Activated CD4-positive, alpha-beta T cell treated with anti-CD3 and anti-CD28 coated beads, Interleukin-2, Interleukin-4, amounts not matched to agents 100 ng/mL and 50 ng/mL, durations not matched to agents 16 hours and 8 hours (primary cell): ENCODE data around the gene CFTR.

Experiments used
- DNase-seq: peaks from one replicate; pipeline ENCODE4 v3.0.0-alpha.2; 2020; ENCODE audit warnings: low spot score

CFTR gene

DNA sequence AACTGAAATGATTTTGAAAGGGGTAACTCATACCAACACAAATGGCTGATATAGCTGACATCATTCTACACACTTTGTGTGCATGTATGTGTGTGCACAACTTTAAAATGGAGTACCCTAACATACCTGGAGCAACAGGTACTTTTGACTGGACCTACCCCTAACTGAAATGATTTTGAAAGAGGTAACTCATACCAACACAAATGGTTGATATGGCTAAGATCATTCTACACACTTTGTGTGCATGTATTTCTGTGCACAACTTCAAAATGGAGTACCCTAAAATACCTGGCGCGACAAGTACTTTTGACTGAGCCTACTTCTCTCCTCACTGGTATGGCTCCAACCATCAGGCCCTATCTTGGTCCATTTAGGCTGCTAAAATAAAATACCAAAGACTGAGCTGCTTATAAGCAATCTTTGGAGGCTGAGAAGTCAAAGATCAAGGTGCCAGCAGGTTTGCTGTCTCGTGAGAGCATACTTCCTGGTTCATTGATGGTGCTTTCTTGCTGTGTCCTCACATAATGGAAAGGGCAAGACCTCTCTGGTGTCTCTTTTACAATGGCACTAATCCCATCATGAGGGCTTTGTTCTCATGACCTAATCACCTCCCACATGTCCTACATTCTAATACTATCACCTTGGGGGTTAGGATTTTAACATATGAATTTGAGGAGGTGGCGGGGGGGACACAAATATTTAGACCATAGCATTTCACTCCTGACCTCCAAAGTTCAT is 173.3 kb downstream of the CFTR start:
- DNase-seq = no peak

DNA sequence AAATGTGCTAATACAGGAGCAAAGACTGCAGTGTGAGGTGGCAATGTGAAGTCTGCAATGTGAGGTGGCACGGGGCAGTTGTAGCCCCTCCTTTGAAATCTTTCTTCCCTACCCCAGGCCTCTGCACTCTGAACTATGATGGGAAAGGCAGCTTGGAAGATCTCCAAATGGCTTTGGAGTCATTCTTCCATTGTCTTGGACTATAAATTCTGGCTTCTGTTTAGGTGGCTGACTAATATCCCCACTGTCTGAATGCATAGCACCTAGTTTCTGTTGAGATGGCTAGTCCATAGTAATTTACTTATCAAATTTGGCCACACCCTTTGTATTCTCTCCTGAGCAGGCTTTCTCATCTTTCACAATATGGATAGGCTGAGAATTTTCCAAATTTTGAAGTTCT is 175.0 kb downstream of the CFTR start:
- no peak for DNase-seq

DNA sequence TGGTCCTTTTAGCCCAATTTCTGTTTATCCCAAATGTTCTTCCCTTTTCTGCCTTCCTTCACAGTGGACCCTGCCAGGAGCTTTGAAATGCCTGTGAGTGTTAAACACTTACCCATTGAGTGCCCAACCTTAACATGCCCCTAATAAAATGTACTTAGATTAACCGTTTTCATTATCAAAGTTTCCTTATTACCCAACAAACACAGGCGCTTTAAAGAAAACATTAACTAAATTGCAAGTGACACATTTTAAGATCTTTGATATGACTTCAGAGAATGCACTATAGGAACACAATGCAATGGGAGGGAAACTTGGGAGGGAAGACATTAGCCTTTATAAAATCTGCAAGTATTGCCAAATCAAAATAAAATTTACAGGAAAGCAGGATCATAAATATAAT is 177.0 kb downstream of the CFTR start:
- no peak for DNase-seq

DNA sequence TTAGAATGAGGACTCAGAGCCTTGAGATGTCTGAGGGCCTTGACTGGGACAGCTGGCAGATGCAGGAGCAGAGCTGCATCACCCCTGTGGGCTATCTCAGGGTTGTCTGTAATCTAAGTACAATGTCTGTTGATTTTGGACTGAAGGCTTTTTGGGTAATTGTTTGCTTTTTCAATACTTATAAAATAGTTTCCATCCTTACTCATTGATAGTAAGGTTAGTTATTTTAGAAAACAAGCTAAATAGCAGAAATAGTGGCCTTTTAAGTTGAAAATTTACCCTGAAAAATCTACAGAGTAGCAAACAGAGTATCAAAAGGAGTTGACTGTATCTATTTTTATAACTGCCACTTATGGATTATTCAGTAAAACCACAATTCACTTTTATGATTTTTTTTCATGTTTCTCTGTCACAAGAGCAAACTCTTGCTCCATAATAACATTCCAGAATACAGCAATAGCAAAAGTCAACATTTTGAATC is 179.7 kb downstream of the CFTR start:
- DNase-seq = no peak

DNA sequence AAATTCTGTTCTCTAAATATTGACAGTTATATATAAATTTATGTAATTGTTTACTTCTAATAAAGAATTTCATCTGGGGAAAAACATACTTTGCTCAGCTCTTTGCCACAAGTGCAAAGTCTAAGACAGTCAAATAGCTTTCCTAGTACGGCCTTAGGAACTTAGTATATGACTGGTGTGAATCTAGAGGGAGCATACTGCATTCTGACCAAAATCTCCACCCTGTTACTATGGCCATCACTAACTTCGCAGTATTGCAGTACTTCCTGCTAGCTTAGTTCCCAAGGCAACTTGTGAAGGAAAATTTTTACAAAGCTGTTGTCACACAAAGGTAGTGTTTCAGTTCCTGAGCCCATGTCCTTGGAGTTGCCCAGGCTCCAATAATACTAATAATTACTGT is 181.5 kb downstream of the CFTR start:
- DNase-seq = no peak

DNA sequence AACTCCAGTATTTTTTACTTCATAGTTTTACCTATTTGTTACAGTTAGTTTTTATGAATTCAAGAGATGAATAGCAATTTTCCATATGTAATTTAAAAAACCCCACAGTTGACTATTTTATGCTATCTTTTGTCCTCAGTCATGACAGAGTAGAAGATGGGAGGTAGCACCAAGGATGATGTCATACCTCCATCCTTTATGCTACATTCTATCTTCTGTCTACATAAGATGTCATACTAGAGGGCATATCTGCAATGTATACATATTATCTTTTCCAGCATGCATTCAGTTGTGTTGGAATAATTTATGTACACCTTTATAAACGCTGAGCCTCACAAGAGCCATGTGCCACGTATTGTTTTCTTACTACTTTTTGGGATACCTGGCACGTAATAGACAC is 184.2 kb downstream of the CFTR start:
- no peak for DNase-seq

DNA sequence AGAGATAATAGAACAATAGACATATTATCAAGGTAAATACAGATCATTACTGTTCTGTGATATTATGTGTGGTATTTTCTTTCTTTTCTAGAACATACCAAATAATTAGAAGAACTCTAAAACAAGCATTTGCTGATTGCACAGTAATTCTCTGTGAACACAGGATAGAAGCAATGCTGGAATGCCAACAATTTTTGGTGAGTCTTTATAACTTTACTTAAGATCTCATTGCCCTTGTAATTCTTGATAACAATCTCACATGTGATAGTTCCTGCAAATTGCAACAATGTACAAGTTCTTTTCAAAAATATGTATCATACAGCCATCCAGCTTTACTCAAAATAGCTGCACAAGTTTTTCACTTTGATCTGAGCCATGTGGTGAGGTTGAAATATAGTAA is 185.5 kb downstream of the CFTR start:
- DNase-seq = no peak

DNA sequence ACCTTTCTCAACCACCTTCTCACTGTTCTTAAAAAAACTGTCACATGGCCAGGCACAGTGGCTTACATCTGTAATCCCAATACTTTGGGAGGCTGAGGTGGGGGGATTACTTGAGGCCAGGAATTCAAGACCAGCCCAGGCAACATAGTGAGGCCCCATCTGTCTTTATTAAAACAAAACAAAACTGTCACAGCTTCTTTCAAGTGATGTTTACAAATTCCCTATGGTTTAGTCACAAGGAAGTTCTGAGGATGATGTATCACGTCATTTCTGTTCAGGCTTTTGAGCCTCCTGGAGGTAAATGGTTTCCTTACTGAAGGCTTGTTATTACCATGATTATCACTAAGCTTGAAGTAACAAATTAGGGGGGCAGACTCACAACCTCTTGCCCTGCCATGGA is 186.2 kb downstream of the CFTR start:
- no peak for DNase-seq

DNA sequence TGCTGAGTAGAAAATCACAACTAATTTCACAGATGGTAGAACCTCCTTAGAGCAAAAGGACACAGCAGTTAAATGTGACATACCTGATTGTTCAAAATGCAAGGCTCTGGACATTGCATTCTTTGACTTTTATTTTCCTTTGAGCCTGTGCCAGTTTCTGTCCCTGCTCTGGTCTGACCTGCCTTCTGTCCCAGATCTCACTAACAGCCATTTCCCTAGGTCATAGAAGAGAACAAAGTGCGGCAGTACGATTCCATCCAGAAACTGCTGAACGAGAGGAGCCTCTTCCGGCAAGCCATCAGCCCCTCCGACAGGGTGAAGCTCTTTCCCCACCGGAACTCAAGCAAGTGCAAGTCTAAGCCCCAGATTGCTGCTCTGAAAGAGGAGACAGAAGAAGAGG is 186.9 kb downstream of the CFTR start:
- no peak for DNase-seq

DNA sequence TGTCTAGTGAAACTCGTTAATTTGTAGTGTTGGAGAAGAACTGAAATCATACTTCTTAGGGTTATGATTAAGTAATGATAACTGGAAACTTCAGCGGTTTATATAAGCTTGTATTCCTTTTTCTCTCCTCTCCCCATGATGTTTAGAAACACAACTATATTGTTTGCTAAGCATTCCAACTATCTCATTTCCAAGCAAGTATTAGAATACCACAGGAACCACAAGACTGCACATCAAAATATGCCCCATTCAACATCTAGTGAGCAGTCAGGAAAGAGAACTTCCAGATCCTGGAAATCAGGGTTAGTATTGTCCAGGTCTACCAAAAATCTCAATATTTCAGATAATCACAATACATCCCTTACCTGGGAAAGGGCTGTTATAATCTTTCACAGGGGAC is 187.6 kb downstream of the CFTR start:
- DNase-seq = no peak

DNA sequence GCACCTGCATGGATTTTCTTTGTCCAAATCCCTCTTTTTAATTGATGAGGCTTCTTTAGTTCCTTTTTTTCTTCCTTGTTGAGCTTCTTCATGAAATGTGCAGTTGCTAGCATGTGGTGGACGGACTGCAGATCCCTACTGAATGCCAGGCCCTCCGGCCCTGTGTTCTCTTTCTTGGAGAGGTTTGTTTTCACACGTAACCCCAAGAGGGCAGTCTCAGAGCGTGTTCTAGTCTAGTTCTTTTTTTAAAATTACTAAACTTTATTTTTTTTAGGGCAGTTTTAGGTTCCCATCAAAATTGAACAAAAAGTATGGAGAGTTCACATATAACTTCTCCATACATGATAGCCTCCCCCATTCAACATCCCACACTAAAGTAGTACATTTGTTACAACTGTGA is 190.0 kb downstream of the CFTR start:
- no peak for DNase-seq

DNA sequence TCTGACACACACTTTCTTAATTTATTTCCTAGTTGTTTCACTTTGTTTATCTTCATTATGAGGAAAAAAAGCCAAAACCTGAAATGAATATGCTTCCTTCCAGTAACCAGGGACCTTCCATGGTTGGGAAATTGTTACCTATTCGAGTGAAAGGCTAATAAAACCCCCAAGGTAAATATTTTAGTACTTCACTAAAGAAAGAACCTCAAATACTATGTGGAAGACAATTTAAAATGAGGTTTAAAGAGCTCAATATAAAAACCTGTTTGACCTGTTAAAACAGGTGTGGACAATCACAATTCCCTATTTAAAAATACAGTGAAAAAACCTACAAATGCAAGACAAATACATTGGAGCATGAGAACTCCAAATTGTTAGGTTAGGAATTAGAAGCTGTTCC is 192.6 kb downstream of the CFTR start:
- DNase-seq = no peak

DNA sequence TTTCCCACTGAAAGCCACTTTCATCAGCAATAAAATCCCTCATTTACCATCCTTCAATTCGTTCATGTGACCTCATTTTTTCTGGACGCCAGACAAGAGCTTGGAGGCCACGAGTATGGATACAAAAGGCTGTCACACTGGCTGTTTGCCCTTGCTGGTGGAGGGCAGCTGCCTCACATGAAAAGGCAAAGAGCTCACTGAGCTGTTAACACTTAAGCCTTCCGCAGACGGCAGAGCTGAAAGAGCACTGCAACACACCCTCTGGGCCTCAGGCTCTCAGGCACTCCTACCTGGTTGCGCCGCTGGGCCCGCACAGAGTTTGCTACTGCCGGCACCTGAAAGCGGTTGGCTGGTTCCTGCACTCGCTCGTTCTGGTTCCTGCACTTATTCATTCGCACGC is 193.5 kb downstream of the CFTR start:
- no peak for DNase-seq

DNA sequence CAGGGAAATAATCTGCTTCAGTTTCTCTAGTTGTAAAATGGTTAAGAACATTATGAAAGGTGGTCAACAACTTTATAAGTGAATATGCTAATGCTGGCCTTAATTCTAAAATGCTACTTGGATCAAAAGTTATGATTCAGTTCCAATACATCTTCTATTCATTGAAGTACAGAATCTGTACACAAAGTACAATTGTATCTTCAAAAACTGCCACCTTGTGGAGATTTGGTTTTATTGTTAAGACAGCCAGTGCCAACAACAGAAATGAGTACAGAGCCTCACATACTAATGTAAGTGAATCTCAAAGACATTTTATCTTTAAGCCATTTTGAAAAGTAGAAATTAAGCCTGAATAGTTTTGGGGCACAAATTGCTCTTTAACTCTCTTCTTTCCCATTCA is 194.0 kb downstream of the CFTR start:
- peak; percentile 6 for DNase-seq

DNA sequence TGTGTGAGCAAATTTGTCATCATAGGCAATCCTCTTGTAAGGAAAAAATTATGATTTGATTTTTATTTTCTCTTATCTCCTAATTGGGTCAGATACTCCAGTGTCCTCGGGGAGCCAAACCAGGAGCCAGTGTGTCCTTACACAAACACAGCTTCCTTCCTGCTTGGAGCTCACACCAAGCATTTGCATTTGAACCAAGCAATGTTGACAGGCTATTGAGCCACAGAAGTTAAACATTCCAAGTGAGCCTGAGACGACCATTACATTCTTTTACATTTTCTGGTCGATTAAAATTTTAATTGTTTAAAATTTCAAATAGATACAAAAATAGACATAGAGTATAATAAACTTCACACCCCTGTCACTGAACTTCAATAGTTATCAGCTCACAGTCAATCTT is 194.8 kb downstream of the CFTR start:
- no peak for DNase-seq

DNA sequence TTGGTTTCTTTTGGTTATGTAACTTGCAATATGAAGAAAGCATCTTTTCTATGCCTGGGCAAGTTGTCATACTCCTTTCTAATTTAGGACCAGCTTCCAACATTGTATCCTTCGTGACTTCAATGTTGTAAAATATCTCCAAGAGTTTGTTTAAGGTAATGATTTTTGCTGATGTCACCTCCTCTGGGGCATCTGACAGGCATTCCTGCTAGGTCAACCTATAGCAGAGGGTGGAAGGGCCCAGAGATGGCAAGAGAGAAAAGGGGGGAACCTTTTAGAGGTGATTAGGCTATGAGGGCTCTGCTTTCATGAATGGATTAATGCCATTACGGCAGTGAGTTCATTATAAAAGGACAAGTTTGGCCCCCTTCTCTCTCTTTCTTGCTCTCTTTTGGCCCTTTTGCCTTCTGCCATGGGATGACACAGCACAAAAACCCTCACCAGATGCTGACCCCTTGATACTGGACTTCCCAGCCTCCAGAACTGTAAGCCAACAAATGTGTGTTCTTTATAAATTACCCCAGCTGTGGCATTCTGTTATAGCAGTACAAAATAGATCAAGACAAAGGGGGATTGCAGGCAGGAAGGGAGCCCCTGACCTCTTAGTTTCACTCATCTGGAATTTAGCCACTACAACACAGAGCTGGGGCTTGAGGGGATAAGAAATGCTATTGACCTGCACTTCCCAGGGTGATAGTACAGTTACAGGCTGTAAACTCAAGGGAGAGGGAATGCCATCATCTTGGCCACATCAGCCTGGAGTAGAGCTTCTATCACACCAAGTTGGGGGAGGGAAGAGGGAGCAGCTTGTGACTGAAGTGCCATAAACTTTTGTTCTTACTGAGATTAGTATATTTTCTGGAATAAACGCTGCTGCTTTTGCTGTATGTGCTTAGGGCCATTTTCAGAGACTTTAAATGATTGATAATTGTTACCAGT is 195.9 kb downstream of the CFTR start:
- no peak for DNase-seq

DNA sequence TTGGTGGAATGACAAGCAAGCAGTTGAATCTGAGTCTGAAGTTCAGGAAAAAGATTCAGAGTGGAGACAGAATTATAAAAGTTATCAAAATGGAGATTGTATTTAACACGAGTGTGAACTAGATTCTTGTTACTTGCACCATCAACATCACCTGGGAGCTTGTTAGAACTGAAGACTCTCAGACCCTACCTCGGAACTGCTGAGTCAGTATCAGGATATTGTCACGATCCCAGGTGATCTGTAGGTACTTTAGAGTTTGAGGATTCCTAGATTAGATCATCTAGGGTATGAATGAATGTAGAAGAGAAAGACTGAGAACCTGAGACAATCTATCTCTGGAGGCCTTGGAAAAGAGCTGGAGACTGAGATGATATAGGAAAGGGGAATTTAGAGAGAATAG is 199.3 kb downstream of the CFTR start:
- DNase-seq = no peak

DNA sequence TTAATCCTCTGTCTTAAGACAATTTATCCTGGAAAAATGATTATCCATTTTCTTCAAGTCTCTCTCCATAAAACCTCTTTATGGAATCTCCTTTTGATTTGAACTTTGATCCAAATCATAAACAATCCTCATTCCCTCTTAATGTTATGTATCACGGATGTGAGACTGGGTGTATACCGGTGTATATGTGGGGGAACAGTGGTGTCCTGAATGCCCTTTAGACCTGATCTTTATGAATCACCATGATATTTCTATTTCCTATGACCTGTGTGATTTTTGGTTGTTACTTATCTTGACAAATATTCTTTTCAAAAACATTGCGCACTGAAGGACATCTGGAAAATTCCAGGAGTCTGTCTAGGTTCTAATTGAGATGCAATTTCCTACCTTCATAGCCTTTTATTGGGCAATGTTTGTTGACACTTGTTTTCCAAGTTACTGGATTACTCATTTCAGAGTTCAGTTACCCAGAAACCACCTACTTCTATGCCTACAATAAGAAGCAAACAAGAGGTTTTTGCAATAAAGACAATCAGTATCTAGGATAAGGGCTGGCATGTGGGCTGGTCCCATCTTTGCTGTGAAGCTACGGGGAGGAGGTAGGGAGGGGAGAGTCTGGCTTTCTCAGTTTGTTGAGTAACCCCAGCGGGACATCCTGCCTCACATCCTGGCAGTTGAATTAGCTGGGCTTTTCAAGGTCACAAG is 203.0 kb downstream of the CFTR start:
- no peak for DNase-seq

DNA sequence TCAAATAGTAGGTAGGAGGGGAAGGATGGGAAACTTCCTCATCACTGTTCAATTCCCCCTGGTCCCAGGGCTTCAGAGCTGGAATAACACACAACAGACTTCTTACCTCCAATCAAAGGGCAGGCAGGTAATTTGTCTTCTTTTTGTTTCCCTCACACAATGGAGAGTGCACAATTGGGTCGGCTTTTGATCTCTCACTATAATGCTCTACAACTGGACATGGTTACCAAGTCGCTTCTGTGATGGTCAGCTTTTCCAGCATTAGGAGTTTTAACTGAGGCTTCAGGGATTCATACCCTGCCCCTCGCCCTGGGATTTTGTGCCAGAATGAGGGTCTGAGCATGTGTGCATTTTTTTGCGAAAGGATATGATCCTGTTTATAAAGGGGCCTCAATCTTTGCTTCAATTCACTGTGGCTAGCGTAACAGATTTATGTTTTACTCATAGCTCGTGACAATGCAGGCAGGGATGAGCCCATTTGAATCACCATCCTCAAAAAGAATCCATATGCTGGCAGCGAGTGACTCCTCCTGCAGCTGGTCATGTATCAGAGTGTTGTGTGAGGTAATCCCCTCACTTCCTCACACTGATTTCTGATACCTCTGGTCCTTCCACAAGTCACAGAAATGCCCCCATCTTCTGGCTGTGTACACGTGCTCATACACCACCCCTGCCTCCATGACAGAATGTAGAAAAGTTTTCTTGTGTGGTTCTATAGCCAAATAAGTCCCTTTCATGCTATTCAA is 203.8 kb downstream of the CFTR start:
- DNase-seq = no peak

DNA sequence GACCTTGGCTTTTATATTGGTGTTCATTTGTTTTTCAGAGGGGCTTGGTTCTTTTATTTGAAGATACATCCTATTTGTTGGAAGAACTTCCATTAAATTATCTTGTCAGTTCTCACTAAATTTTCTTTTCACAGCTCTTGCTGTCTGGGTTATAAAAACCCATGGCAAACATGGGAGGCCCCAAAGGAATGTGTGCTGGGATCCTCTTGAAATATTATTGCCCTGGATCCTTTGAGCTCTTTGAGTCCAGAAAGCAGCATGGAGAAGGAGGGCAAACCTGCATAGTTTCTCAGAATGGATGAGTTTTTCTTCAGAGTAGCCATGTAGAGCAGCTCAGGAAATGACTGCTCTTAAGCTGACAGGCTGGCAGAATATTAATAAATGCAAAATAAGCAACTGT is 206.0 kb downstream of the CFTR start:
- DNase-seq = no peak

DNA sequence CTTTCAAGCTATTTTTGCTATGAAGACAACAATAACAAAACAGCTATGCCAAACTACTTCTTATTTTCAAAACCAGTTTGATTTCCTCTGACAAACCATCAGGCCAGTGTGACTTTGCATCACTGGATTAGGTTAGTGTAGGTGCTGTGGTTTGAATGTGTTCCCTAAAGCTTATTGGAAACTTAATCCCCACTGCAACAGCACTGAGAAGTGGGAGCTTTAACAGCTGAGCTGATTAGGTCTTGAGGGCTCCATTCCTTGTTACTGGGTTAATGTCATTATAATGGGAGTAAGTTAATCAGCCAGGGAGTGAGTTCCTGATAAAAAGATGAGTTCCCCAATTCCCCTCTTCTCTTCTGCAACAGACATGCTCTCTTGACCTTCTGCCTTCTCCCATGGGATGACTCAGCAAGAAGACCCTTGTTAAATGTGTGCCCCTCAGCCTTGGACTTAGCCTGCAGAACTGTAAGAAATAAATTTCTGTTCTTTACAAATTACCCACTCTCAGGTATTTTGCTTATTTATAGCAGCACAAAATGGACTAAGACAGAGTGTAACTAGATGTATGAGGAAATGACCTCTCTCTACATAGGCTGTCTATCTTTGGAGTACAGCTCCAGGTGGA is 206.6 kb downstream of the CFTR start:
- no peak for DNase-seq

DNA sequence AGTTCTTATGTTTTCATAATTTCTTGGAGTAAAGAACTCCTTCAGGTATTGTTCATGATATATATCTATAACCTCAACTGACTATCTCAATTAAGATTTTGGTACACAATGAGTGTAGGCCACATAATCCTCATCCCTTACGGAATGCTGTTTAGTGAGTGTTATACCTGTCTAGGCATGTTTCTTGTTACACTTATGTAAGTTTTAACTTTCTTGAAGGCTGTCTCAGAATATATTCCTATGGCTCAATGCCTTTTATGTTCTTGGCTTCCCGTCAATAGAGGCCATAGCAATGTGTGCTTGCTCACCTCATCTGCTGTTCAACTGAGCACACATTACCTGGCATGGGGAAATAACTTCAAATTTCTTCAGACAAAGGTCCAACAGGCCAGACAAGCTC is 208.3 kb downstream of the CFTR start:
- DNase-seq = no peak
